OCI-LY7 (cell line): ENCODE data around the gene SLFN12L.

Experiments used
- CTCF ChIP-seq: fragments of 200-600 bp; sonication (generic); conservative IDR thresholded peaks from 2 replicates; pipeline ENCODE4 v1.5.1; 2014; ENCODE audit warnings: mild to moderate bottlenecking, antibody characterized with exemption, low read length, moderate library complexity, mixed read lengths
- EZH2phosphoT487 ChIP-seq: fragments of 200-600 bp; sonication (generic); IDR thresholded peaks from 2 replicates; pipeline ENCODE4 v1.6.1; 2018; ENCODE audit warnings: low read depth, borderline replicate concordance, mild to moderate bottlenecking, mixed run types, antibody characterized with exemption, low read length, moderate library complexity, mixed read lengths

GRCh38 chr17:35575759-35576158, 38.3 kb upstream of the SLFN12L start:
- TF ChIP-seq CTCF = no peak
- TF ChIP-seq EZH2phosphoT487 = no peak
